ENCODE data around the gene STRN.
A peak's percentile ranks its signal among the peaks of the same experiment; 100 is the strongest.
"Not testable (repeated sequence)": the region's sequence is repeated elsewhere in the genome, so short reads cannot be mapped to it uniquely, and the experiment has no call there.

Gene STRN

DNA sequence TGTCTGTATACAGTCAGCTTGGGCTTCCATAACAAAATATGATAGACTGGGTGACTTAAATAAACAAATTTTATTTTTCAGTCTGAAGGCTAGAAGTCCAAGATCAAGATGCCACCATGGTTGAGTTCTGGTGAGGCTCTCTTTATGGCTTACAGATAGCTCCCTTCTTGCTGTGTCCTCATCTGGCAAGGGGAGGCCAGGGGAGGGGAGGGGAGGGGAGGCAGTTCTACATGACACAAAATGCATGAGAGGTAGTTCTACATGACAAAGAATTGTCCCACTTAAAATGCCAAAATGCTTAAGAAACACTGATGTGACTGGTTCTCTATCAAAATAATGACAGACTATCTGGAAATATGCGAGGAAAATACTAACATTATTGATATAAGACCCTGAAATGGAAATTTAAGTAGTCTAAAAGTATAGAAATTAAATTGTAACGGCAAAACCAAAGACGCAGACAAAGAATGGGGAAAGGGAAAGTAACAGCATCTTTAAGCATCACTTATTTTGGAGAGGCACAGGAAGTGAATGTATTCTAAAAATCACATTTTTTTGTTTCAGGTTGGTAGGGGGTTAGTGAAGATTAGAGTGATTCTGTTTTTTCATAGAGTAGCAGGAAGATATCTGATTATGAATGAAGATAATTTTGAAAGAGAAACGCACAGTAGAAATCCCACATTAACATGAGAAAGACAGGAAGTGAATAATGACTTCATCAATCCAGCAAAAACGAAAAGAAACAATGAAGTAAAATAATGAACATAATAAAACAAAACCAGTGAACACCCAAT, 131.4 kb downstream of the STRN start:
- DNase-seq (ENCODE audit: low spot score), result peak; percentile 54

GRCh38 chr2:36834203-36834602, 132.1 kb downstream of the STRN start:
- DNase-seq (ENCODE audit: low spot score), result no peak

- DNase-seq (ENCODE audit: low spot score), result no peak
Observed at GRCh38 chr2:36831185-36831584, 135.2 kb downstream of the STRN start.

GRCh38 chr2:36824683-36825082, 141.7 kb downstream of the STRN start:
- not testable (repeated sequence) for DNase-seq (ENCODE audit: low spot score)

GRCh38 chr2:36824273-36824672, 142.1 kb downstream of the STRN start:
- peak; percentile 66 for DNase-seq (ENCODE audit: low spot score)

DNA sequence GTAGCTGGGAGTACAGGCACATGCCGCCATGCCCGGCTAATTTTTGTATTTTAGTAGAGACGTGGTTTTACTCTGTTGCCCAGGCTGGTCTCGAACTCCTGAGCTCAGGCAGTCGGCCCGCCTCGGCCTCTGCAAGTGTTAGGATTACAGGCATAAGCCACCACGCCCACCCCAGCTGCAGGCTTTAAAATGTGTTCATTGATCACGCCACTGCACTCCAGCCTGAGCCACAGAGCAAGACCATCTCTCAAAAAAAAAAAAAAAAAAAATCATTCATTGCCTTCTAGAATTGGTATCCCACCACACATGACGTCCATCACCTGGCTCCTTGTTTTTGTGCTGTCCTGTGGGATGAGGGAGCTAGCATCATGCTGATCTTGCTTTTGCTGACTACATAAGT, 142.5 kb downstream of the STRN start:
- no peak for DNase-seq (ENCODE audit: low spot score)

DNA sequence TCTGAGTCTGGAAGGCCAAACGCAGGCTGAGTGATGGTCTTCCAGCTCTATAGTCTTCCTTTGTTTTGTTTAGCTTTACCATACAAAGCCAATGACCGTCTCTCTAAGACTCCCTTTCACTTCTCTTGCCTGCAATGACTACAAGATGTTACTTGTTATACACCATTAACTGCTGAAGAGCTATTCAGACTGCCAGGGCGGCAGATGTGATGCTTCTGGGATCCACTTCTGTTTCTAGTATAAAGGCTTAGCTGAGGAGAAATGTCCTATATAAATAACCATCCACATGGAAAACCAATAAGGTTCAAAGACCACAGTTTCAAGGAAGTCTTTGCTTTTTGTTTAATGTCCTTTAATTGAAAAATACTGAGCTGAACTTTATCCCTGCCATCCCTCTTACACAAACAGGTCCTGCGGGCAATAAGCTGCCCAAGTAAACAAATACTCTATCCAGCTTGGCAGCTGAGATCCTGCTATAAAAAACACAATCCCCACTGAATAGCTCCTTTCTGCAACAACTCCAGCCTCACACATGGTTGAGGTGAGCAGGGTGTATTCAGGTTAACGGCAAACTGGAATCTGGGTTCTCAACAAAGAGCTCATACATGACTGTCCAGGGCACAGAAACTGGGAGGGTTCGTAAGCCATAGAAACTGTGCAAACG, 145.3 kb downstream of the STRN start:
- no peak for DNase-seq (ENCODE audit: low spot score)

DNA sequence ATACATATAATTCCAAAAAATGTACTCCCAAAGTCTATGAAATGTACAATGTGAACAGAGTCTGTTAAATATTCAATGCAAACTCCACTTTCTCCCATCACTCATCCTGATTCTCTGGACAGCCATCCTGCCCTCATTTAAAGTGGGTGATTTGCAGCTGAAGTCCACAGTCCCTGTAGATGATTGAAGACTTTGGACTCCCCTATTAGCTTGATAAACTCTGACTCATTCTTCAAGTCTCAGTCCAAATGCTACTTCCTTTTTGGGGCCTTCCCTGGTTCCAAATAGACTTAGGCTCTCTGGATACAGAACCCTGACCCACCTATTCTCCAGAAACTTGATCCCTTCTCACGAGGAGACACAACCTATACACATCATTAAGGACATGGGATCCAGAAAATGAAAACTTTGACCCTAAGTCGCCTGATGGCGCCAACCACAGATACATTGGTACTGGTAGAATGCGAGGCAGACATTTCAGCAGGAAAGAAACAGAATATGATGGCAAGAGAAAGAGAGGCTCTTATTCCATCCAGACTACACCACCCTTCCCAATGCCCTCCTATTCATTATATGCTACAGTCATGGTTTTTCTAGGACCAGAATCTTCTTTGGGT, 147.1 kb downstream of the STRN start:
- DNase-seq (ENCODE audit: low spot score), result no peak

DNA sequence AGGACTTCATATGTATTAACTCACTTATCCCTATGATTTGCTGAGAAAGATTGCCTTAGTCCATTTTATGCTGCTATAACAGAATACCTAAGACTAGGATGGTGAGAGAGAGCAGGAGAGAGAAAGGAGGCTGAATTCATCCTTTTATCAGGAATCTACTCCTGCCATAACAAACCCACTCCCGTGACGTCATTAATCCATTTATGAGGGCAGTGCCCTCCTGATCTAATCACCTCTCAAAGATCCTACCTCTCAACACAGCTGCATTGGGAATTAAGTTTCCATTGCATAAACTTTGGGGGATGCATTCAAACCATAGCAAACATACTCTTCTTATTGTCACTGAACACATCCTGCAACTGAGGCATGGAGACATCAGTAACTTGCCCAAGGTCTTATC, 147.8 kb downstream of the STRN start:
- DNase-seq (ENCODE audit: low spot score), result no peak

- DNase-seq (ENCODE audit: low spot score), result peak; percentile 83
Observed at GRCh38 chr2:36812196-36812595, 154.1 kb downstream of the STRN start.

- DNase-seq (ENCODE audit: low spot score), result no peak
Observed at GRCh38 chr2:36811071-36811470, 155.3 kb downstream of the STRN start.

DNA sequence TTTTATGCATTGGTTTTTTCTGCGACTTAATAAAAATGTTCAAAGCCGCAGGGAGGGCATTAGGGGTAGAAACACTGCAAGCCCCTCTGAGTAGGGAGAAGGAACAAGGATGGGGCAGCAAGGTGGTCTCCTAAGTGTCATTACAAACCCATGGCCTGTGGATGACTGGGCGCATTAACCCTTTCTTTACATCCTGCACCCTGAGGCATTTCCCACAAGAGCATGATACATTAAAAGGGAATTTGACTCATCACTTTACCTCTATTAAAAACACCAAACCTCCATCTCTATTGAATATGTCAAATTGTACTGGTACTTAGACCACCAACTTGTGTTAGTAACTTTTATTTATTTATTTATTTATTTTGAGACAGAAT, 157.3 kb downstream of the STRN start:
- no peak for DNase-seq (ENCODE audit: low spot score)

DNA sequence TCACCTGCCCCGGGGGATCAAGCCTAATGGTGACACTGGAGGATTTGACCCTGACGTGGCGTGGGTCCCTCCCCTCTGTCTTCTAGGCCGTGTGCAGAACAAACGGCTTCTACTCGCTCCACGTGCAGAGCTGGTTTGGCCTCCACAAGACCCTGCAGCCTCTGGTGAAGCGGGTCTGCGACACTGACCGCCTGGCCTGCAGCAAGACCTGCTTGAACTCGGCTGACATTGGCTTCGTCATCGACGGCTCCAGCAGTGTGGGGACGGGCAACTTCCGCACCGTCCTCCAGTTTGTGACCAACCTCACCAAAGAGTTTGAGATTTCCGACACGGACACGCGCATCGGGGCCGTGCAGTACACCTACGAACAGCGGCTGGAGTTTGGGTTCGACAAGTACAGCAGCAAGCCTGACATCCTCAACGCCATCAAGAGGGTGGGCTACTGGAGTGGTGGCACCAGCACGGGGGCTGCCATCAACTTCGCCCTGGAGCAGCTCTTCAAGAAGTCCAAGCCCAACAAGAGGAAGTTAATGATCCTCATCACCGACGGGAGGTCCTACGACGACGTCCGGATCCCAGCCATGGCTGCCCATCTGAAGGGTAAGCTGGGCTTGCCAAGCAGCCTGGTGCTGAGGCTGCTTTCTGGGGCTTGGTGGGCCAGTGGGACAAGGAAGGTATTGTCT, 157.8 kb downstream of the STRN start:
- no peak for DNase-seq (ENCODE audit: low spot score)

GRCh38 chr2:36807223-36807886, 159.0 kb downstream of the STRN start:
- no peak for DNase-seq (ENCODE audit: low spot score)

DNA sequence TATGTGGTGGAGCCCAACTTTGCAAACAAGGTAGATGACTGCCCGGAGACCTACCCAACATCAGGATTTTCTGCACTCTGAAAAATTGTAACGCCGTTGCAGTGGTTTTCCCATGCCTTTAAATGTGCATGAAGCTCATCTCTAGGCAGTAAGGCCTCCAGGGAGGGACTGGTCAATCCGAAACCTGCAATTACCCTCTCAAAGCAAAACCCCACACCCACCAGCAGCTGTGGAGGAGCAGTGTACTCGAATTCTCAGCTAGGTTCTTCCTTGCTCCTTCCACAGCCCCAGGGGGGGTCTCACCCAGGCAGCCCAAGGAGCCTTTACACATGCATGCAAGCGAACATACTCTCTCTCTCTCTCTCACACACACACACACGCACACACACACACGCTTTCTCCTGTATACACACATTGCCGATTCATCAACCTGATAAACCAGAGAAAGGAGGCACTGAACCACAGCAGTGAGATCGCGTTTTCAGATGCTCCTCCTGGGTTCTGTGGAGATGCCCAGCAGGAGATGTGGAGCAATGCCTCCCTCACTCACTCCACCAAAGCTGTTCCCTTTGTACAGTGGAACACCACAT, 160.6 kb downstream of the STRN start:
- no peak for DNase-seq (ENCODE audit: low spot score)

- no peak for DNase-seq (ENCODE audit: low spot score)
Observed at GRCh38 chr2:36802952-36803351, 163.4 kb downstream of the STRN start.

DNA sequence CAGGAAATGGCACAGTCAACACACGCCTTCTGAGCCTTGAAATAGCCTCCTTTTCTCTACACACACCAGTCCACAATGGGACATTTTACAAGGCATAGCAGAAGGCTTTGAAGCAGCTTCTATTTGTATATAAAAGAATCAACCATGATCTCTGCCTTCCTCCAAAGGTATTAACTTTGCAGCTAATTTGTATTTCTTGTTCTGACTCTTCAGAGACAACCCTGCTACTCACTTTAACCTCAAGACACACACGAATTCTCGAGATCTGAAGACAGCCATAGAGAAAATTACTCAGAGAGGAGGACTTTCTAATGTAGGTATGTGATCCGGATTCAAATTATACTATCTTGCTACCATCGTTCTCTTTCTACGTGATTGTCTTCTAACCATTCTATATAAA, 165.2 kb downstream of the STRN start:
- no peak for DNase-seq (ENCODE audit: low spot score)

- no peak for DNase-seq (ENCODE audit: low spot score)
Observed at GRCh38 chr2:36800381-36800780, 166.0 kb downstream of the STRN start.

DNA sequence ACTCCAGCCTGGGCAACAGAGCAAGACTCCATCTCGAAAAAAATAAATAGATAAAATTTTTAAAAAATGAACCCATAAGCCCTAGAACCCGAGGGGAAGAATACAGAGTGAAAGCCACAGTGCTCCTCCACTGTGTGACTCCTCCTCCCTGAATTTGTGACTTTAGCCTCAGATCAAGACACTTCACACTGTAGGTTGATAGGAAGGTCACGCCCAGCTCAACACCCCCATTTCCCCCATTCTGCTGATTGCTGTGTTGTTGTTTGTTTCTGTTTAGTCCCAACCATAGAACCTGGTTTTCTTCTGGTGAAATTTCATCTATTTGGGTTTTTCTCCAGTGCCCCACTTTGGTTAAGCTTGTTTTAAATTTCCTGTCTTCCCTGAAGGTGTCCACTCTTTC, 167.6 kb downstream of the STRN start:
- DNase-seq (ENCODE audit: low spot score), result no peak

- DNase-seq (ENCODE audit: low spot score), result no peak
Observed at GRCh38 chr2:36797324-36798070, 168.8 kb downstream of the STRN start.
